ENCODE results near the gene ETFDH. TPM values are rescaled to one million over a fixed set of nuclear protein-coding genes. Genes with fewer than 3 reads are reported as not detected.
"Not testable (repeated sequence)": the region's sequence is repeated elsewhere in the genome, so short reads cannot be mapped to it uniquely, and the experiment has no call there.

ETFDH gene
- total and polyA plus RNA-seq, 2 donors (not counting 1 experiment from before 2014, with no cell fraction given) = 34.8 to 38.6 TPM

GRCh38 chr4:158656439-158656838 lies 15.7 kb upstream of the ETFDH start:
- Histone ChIP-seq H3K4me2 (ENCODE audit: extremely low read depth, insufficient read depth, low read length) (no peak overlapping the region), H3K27ac (ENCODE audit: insufficient read depth, low read length) (no peak overlapping the region), H3K9me3 (ENCODE audit: control insufficient read depth, insufficient read depth, low read depth, low read length) (no peaks in the 10 kb centered on the region), H4K20me1 (ENCODE audit: control insufficient read depth, extremely low read depth, insufficient read depth, low read length) (no peaks in the 10 kb centered on the region), H3K27me3 (ENCODE audit: control insufficient read depth, insufficient read depth, low read length) (no peaks in the 10 kb centered on the region), H3K4me1 (ENCODE audit: control insufficient read depth, extremely low read depth, insufficient read depth, low read length) (no peaks in the 10 kb centered on the region), H3K36me3 (ENCODE audit: control insufficient read depth, insufficient read depth, low read length) (no peaks in the 10 kb centered on the region), H3K9ac (ENCODE audit: insufficient read depth, low read length) (no peak overlapping the region), H2AFZ (ENCODE audit: low read length) (no peak overlapping the region), H3K4me3 (replicated peaks in 1 of 4; ENCODE audit: control extremely low read depth in 1 of 4, insufficient read depth in 1 of 4, low read depth in 3 of 4, low read length in 4 of 4) (no peak overlapping the region), H3K79me2 (ENCODE audit: control insufficient read depth, insufficient read depth, low read length) (no peaks in the 10 kb centered on the region)
- DNase-seq (ENCODE audit: low read depth in 2 of 2) = no peak
- no peak for TF ChIP-seq EZH2 (IDR thresholded peaks at IDR 0.05; ENCODE audit: low read length, missing control alignments)
- no peak for TF ChIP-seq CTCF (conservative IDR thresholded peaks at IDR 0.05 in 1 of 2, IDR thresholded peaks at IDR 0.05 in 1 of 2; ENCODE audit: low read depth in 1 of 2, low read length in 2 of 2)

- DNase-seq (ENCODE audit: low read depth in 2 of 2) = no peak
- Histone ChIP-seq H3K27ac (ENCODE audit: insufficient read depth, low read length) (no peak overlapping the region), H3K9ac (ENCODE audit: insufficient read depth, low read length) (no peak overlapping the region), H4K20me1 (ENCODE audit: control insufficient read depth, extremely low read depth, insufficient read depth, low read length) (no peaks in the 10 kb centered on the region), H3K4me1 (ENCODE audit: control insufficient read depth, extremely low read depth, insufficient read depth, low read length) (no peaks in the 10 kb centered on the region), H3K36me3 (ENCODE audit: control insufficient read depth, insufficient read depth, low read length) (no peaks in the 10 kb centered on the region), H3K4me3 (replicated peaks in 1 of 4; ENCODE audit: control extremely low read depth in 1 of 4, insufficient read depth in 1 of 4, low read depth in 3 of 4, low read length in 4 of 4) (no peak overlapping the region), H2AFZ (ENCODE audit: low read length) (no peak overlapping the region), H3K79me2 (ENCODE audit: control insufficient read depth, insufficient read depth, low read length) (no peaks in the 10 kb centered on the region), H3K4me2 (ENCODE audit: extremely low read depth, insufficient read depth, low read length) (no peak overlapping the region), H3K9me3 (ENCODE audit: control insufficient read depth, insufficient read depth, low read depth, low read length) (no peaks in the 10 kb centered on the region), H3K27me3 (ENCODE audit: control insufficient read depth, insufficient read depth, low read length) (no peaks in the 10 kb centered on the region)
- TF ChIP-seq CTCF (conservative IDR thresholded peaks at IDR 0.05 in 1 of 2, IDR thresholded peaks at IDR 0.05 in 1 of 2; ENCODE audit: low read depth in 1 of 2, low read length in 2 of 2) (no peak), EZH2 (IDR thresholded peaks at IDR 0.05; ENCODE audit: low read length, missing control alignments) (no peak)
These were observed 14.8 kb upstream of the ETFDH start for GRCh38 chr4:158657291-158657690.

GRCh38 chr4:158663255-158663654 lies 8.8 kb upstream of the ETFDH start:
- H4K20me1 ChIP-seq (ENCODE audit: control insufficient read depth, extremely low read depth, insufficient read depth, low read length); H3K4me2 ChIP-seq (ENCODE audit: extremely low read depth, insufficient read depth, low read length); H3K4me3 ChIP-seq (replicated peaks in 1 of 4; ENCODE audit: control extremely low read depth in 1 of 4, insufficient read depth in 1 of 4, low read depth in 3 of 4, low read length in 4 of 4); H3K27me3 ChIP-seq (ENCODE audit: control insufficient read depth, insufficient read depth, low read length); H3K36me3 ChIP-seq (ENCODE audit: control insufficient read depth, insufficient read depth, low read length); H2AFZ ChIP-seq (ENCODE audit: low read length); H3K9me3 ChIP-seq (ENCODE audit: control insufficient read depth, insufficient read depth, low read depth, low read length); H3K9ac ChIP-seq (ENCODE audit: insufficient read depth, low read length); H3K4me1 ChIP-seq (ENCODE audit: control insufficient read depth, extremely low read depth, insufficient read depth, low read length); H3K79me2 ChIP-seq (ENCODE audit: control insufficient read depth, insufficient read depth, low read length); DNase-seq (ENCODE audit: low read depth in 2 of 2); H3K27ac ChIP-seq (ENCODE audit: insufficient read depth, low read length): not testable (repeated sequence)

GRCh38 chr4:158663707-158664625 lies 8.1 kb upstream of the ETFDH start:
- not testable (repeated sequence) for H4K20me1 ChIP-seq (ENCODE audit: control insufficient read depth, extremely low read depth, insufficient read depth, low read length); H3K9me3 ChIP-seq (ENCODE audit: control insufficient read depth, insufficient read depth, low read depth, low read length); H3K36me3 ChIP-seq (ENCODE audit: control insufficient read depth, insufficient read depth, low read length); H3K4me2 ChIP-seq (ENCODE audit: extremely low read depth, insufficient read depth, low read length); H3K4me1 ChIP-seq (ENCODE audit: control insufficient read depth, extremely low read depth, insufficient read depth, low read length); H3K9ac ChIP-seq (ENCODE audit: insufficient read depth, low read length); H3K27me3 ChIP-seq (ENCODE audit: control insufficient read depth, insufficient read depth, low read length); H2AFZ ChIP-seq (ENCODE audit: low read length); H3K27ac ChIP-seq (ENCODE audit: insufficient read depth, low read length); H3K4me3 ChIP-seq (replicated peaks in 1 of 4; ENCODE audit: control extremely low read depth in 1 of 4, insufficient read depth in 1 of 4, low read depth in 3 of 4, low read length in 4 of 4)
- DNase-seq (ENCODE audit: low read depth in 2 of 2) = peak in 1 of 2 donors; percentile 25
- H3K79me2 ChIP-seq (ENCODE audit: control insufficient read depth, insufficient read depth, low read length) = peaks cover 11% of the 10 kb centered on the region

Measured in fibroblast of lung (primary cell).